Choroid plexus epithelial cell (primary cell): ENCODE results near the gene SPINK5.

Experiments used
- DNase-seq: peaks from one replicate; pipeline ENCODE4 v3.0.0-alpha.2; 2010; ENCODE audit warnings: low read depth
- H3K4me3 ChIP-seq: 2 replicates; pipeline ENCODE4 v1.5.1; 2011; ENCODE audit warnings: low read depth, mild to moderate bottlenecking, control low read depth, low read length, moderate library complexity
- TF ChIP-seq, protein P1 (sequence below): conservative IDR thresholded peaks from 2 replicates; pipeline ENCODE4 v1.5.1; 2011; ENCODE audit warnings: low read depth, mild to moderate bottlenecking, control low read depth, inconsistent platforms, low read length, moderate library complexity

Gene SPINK5

GRCh38 chr5:148083203-148083602 is 19.4 kb downstream of the SPINK5 start:
- DNase-seq: no peak
- H3K4me3 ChIP-seq: no peak overlapping the region
- TF ChIP-seq, protein P1, sequence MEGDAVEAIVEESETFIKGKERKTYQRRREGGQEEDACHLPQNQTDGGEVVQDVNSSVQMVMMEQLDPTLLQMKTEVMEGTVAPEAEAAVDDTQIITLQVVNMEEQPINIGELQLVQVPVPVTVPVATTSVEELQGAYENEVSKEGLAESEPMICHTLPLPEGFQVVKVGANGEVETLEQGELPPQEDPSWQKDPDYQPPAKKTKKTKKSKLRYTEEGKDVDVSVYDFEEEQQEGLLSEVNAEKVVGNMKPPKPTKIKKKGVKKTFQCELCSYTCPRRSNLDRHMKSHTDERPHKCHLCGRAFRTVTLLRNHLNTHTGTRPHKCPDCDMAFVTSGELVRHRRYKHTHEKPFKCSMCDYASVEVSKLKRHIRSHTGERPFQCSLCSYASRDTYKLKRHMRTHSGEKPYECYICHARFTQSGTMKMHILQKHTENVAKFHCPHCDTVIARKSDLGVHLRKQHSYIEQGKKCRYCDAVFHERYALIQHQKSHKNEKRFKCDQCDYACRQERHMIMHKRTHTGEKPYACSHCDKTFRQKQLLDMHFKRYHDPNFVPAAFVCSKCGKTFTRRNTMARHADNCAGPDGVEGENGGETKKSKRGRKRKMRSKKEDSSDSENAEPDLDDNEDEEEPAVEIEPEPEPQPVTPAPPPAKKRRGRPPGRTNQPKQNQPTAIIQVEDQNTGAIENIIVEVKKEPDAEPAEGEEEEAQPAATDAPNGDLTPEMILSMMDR: no peak

DNA sequence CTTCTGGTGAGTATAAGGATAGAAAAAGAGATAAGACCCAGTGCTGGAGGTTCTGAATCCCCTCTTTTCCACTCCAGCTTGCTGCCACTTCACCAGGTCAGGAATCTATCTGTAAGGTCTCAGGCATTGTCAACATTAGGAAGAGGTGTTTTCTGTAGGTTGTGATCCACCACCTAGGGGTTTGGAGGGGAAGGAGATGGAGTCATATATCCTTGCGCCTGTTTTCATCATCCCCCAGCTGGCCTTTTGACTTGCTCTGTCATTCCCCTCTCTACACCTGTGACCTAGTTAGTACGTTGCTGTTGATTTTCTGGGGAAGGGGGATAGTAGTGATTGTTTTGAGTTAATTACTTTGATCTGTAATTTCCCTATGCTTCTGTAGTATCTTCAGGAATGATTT is 20.5 kb downstream of the SPINK5 start:
- H3K4me3 ChIP-seq: no peak overlapping the region
- DNase-seq: no peak
- TF ChIP-seq, protein P1: no peak

DNA sequence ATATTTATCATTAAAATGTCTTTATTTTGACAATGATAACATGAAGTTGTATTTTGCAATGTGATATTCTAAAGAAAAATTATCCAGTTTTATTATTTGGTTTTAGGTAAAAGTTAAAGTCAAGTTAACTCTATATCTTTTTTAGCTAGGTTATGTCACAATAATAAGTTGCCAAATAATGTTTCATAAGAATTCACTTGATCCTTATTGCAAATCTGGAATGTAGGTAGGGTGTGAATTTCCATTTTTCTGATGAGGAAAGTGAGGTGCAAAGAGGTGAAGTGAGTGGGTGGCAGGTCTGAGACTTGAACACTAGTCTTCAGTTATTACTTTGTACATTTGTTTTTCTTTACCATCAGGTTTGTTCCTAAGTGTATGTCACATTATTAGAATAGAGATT is 21.5 kb downstream of the SPINK5 start:
- DNase-seq: no peak
- TF ChIP-seq, protein P1: no peak
- H3K4me3 ChIP-seq: no peak overlapping the region

DNA sequence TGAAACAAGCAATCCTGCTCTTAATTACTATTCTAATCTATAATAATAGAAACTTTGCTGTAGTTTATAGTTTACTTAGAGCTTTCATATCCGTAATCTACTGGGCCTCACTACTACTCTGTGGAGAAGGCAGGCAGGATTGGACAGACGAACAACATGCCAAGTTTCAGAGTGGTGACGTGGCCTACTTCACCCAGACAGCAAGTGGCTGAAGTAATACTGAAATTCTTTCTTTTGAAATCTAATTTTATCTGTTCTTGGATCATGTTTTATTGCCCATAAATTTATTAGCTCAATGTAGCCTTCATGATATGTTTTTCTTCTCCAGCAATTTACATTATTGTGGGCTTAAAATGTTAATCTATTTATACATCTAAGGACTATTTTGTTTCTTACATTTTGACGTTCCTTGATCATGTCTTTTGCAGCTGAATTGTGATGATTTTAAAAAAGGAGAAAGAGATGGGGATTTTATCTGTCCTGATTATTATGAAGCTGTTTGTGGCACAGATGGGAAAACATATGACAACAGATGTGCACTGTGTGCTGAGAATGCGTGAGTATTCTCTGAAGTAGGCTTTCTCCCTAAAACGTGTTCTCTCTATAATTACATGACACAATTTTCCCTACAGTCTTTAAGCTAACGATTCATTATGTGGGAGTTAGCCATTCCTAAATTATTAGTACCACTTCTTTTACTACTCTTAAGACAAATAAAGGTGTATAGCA is 22.4 kb downstream of the SPINK5 start:
- TF ChIP-seq, protein P1: no peak
- no peak for DNase-seq
- H3K4me3 ChIP-seq: no peak overlapping the region

GRCh38 chr5:148090146-148090772 is 26.5 kb downstream of the SPINK5 start:
- TF ChIP-seq, protein P1: no peak
- DNase-seq: no peak
- H3K4me3 ChIP-seq: no peak overlapping the region

GRCh38 chr5:148090773-148091250 is 27.0 kb downstream of the SPINK5 start:
- no peak for DNase-seq
- H3K4me3 ChIP-seq: no peak overlapping the region
- TF ChIP-seq, protein P1: no peak
